ENCODE data around the gene PRR5L.
A peak's percentile ranks its signal among the peaks of the same experiment; 100 is the strongest.

Gene PRR5L

GRCh38 chr11:36376009-36376887 lies 80.2 kb downstream of the PRR5L start:
- no peak for DNase-seq (ENCODE audit: extremely low read depth in 1 of 2, low read depth in 1 of 2)

- peak in 1 of 2 donors; percentile 32 for DNase-seq (ENCODE audit: extremely low read depth in 1 of 2, low read depth in 1 of 2)
Measured at GRCh38 chr11:36376888-36377758, 81.0 kb downstream of the PRR5L start.

DNA sequence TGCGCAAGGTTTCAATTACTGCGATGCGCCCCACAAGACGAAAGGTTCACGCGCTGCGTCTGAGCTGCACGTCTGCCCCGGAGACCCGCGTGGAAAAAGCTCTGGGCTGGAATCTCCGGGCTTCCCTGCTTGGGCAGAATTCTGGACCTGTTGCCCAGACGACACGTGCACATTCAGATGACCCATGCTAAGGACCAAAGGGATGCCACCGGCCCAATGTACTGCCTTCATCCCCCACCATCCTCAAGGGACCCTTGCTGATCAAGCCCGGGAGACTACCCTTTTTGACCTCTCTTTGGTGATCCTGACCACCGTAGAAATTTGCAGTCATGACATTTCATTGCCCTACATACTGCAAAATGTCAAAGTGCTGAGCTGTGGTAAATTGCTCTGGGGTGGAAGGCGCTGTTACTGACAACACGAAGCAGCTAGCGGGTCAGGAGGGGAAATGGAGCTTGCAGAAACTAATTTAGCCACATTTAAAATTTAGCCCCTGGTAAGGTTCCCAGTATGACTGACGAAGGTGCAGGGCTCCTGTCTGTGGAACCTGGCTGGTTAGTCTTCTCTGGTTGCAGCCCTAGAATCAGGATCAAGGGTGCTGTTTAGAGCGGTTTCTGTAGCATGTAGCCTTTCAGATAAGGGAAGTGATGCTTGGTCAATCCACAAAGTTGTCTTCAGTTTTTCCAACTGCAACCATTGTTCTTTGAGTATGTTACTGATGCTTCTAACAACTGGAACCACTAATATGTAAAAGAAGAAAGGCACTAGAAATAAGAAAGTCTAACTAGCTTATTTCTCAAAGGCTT lies 81.9 kb downstream of the PRR5L start:
- DNase-seq (ENCODE audit: extremely low read depth in 1 of 2, low read depth in 1 of 2) = no peak

GRCh38 chr11:36379653-36380052 lies 83.6 kb downstream of the PRR5L start:
- no peak for DNase-seq (ENCODE audit: extremely low read depth in 1 of 2, low read depth in 1 of 2)

GRCh38 chr11:36380296-36381014 lies 84.4 kb downstream of the PRR5L start:
- DNase-seq (ENCODE audit: extremely low read depth in 1 of 2, low read depth in 1 of 2) = no peak

DNA sequence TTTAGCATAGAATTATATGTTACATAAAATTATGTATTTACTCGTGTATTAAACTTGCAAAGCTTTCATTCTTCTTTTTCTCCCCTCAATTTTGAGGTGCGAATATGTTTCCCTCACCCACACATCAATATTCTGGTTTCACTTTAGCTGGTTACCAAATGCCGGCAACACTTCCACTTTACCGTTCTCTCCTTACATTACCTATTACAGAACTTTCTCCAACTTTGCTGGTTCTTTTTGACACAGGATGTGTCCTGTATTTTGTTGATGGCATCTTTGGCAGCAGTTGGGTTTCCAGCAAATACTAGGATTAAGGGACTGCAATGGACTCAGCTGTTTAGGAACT lies 84.9 kb downstream of the PRR5L start:
- DNase-seq (ENCODE audit: extremely low read depth in 1 of 2, low read depth in 1 of 2) = no peak

DNA sequence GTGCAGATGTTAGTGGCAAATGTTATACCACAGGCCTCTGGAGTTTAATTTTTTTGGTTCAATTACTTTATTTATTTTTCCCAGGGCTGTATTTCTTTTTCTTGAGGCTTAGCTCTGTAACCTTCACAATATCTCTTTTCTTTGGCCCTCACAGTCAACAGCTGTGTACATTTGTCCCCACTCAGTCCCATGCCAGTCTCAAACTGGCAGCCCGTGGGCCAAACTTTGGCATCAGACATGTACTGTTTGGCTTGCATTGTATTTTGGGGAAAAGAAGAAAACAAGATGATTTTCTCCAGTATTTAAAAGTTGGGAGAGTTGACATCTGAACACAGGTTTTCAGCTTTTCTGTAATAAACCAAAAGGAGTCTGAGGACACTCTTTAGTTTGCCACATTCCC lies 87.1 kb downstream of the PRR5L start:
- DNase-seq (ENCODE audit: extremely low read depth in 1 of 2, low read depth in 1 of 2) = no peak

DNA sequence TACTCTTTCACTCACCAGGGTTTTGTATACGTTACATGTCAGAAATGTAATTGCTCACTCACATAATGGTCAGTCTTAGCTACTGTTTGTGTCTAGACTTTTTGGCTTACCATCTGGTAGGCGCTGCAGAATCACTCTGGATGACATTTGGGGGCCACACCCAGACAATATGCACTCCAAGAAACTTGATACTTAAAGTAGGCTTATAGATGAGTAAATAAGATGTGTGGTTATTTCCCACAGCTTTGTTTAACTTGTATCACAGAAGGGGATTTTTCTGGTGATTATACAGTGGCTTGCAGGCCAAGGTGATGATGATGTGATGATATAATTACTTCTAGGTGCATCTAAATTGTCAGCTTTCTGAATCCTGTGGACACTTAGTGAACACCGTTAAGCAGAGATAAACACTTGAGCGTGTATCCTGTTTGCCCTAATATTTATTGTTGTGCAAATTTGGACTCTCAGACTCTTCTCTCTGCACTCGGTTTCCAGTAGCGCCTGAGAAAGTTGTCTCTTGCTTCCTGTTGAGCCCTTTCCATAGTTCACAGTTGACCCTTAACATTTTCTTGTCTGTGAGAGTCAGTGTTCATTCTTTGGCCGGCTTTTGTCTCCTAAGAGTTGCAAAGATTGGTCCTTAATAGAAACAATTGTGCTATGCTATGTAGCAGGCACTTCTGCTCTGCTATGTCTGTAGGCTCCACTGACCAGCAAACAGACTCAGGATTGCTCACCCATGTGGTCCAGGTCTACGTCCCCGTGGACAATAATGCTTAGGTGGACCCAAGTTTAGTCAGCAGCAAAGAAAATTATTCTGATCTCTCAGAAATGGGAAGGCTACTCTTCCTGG lies 89.3 kb downstream of the PRR5L start:
- no peak for DNase-seq (ENCODE audit: extremely low read depth in 1 of 2, low read depth in 1 of 2)

GRCh38 chr11:36386411-36386810 lies 90.3 kb downstream of the PRR5L start:
- DNase-seq (ENCODE audit: extremely low read depth in 1 of 2, low read depth in 1 of 2) = no peak

DNA sequence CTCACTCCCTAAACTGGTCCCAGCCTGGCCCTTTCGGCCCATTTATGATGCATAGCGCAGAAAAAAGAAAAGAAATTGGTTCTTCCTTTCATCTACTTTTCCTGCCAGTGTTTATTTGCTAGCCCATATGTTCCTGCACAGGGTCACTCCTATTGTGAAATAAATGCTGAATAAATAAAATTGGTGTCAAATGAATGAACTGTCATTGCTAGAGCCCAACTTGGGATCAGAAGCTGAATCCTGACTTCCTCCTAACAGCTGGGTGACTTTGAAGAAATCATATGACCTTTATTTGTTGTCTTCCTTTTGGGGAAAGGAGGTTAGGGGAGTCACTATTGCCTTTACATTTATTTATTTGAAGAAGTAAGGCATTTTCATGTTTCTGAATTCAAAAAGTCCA lies 92.0 kb downstream of the PRR5L start:
- no peak for DNase-seq (ENCODE audit: extremely low read depth in 1 of 2, low read depth in 1 of 2)

DNA sequence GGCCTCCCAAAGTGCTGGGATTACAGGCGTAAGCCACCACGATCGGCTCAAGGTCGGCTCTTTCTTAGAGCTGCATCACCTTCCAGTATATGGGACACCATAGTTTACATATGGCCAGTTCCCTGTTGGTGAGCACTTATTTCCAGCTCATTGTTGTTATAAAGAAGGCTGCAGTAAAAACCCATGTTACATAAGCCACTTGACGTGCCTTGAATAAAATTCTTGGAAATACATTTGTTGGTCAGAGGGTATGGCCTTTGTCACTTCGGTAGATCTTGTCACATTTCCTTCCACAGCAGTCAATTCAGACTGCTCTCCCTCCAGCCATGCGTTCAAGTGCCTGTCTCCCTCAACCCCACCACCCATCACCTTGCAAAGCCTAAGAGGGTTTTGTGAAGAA lies 92.9 kb downstream of the PRR5L start:
- DNase-seq (ENCODE audit: extremely low read depth in 1 of 2, low read depth in 1 of 2) = no peak

- DNase-seq (ENCODE audit: extremely low read depth in 1 of 2, low read depth in 1 of 2) = no peak
Measured at GRCh38 chr11:36389811-36390210, 93.7 kb downstream of the PRR5L start.

DNA sequence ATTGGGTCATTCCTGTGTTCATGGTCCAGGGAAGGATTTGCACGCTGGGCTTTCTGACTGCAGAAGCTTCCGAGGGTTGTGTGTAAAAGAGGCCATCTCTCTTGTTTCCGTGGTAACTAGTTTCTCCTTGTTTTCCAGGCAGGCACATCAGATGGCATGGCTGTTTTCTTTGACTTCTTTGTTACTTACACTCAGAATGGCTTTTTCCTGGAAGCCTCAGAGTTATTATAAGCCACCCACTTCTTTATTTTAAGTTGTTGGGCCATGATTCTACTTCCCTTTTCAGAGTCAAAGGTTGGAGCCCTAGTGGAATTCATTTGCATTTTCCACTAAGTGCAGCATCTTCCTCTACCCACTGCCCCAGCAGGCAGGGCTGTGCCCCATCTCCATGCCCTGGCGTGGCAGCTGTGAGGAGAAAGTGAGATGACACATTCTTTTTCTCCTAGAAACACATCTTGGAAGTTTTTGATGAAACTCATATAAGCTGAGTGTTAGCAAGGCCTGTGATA lies 94.9 kb downstream of the PRR5L start:
- DNase-seq (ENCODE audit: extremely low read depth in 1 of 2, low read depth in 1 of 2) = no peak

DNA sequence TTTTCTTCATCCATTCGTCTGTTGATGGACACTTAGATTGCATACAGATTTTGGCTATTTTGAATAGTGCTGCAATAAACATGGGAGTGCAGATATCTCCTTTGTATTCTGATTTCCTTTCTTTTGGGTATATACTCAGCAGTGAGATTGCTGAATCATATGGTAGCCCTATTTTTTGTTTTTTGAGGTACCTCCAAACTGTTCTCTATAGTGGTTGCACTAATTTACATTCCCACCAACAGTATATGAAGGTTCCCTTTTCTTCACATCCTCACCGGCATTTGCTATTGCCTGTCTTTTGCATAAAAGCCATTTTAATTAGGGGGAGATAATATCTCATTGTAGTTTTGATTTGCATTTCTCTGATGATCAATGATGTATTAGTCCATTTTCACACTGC lies 96.1 kb downstream of the PRR5L start:
- DNase-seq (ENCODE audit: extremely low read depth in 1 of 2, low read depth in 1 of 2) = no peak

DNA sequence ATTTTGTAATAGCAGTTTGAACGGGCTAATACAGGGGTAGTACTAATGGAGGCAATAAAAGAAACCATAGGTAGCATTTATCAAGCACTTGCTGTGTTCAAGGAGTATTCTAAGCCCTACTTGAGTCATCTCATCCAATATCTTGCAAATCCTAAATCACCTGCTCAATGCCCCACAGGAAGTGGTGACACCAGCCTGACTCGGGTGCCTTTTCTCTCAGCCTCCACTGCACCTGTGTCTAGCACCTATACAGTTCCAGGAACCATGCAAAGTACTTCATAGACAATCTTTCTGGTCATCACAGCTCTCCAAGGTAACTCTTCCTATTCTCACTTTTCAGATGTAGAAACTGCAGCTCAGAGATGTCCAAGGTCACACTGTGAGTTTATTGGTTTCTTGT lies 98.0 kb downstream of the PRR5L start:
- DNase-seq (ENCODE audit: extremely low read depth in 1 of 2, low read depth in 1 of 2) = no peak

DNA sequence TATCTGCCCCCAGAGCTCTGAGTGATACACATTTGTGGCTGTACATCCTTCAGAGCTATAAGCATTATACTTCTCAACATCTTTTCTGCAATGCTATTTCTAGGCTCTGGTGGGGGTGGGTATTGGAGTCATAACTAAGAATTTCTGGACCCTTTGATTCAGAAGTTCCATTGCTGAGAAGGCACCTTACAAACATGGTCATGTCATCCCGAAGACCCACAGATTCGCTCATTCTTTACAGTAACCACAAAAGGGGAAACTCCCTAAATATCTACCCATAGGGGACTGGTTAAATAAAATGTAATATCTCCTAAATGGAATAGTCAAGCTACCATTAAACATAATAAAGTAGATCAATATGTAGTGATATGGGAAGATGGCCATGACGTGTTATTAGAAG lies 98.8 kb downstream of the PRR5L start:
- no peak for DNase-seq (ENCODE audit: extremely low read depth in 1 of 2, low read depth in 1 of 2)

DNA sequence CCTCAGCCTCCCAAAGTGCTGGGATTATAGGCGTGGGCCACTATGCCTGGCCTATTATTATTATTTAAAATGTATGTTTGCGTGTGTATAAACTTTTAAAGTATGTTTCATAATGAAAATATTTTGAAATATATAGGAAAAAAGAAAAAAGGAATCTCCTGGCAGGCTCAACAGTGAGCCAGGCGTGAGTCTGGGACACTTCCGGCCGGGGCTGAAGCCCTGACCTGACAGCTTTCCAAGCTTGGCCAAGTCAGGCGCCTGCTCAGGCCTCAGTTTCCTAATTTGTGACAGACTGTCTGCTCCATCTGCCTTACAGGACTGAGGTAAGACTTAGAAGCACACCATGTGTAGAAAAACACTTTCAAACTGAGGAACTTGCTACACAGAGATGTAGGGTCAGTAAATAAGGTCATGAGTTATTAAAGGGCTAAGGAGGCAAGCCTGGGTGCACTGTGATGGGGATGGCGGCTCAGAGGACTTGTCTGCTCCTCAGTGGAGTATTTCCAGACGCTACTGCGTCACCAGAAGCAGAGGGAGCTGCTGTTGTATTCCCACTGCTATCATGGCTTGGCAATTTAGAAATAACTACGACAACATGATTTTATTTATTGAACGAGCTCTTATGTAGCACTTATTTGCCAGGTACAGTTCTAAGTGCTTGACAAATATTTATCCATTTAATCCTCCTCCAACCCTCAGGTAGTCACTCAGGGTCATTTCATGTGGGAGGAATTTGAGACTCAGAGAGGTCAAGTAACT lies 100.1 kb downstream of the PRR5L start:
- no peak for DNase-seq (ENCODE audit: extremely low read depth in 1 of 2, low read depth in 1 of 2)

GRCh38 chr11:36398231-36398953 lies 102.3 kb downstream of the PRR5L start:
- no peak for DNase-seq (ENCODE audit: extremely low read depth in 1 of 2, low read depth in 1 of 2)

Measured in activated CD8-positive, alpha-beta memory T cell treated with anti-CD3 and anti-CD28 coated beads for 1 hour (primary cell).